ENCODE data around the gene ANKZF1. TPM values are rescaled to one million over a fixed set of nuclear protein-coding genes. Genes with fewer than 3 reads are reported as not detected.

Gene ANKZF1
- polyA plus RNA-seq, 5 donors, result 58.2 to 87.0 (median 64.9) TPM

DNA sequence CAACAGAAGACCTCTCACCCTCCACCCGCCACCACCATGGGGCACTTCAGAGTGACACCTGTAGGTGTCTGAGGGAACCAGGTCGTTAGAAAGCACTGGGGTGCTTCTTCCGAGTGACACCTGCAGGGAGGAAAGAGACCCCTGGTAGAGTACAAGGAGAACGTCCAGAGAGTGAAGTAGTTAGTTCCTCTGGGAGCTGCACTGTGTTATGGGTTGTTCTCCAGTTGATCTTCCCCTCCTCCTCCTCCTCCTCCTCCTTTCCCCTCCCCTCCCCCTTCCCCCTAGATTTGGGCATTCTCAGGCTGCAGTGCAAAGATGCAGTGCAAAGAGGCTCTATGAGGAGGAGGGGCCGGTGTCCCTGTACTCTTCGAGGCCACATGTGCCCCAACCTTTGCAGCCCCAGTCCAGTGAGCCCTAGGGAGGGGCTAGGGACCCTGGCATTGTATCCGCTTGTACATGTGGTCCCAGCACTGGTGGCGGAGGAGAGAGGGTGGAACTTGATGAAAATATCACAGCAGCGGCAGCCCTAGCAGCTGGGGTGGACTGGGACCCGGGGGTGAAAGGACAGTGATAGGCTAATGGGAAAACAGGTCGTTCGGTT lies 50.4 kb downstream of the ANKZF1 start:
- DNase-seq, result no peak

- DNase-seq, result no peak
Observed at GRCh38 chr2:219280651-219281050, 51.0 kb downstream of the ANKZF1 start.

GRCh38 chr2:219281588-219281987 lies 52.0 kb downstream of the ANKZF1 start:
- DNase-seq, result no peak

GRCh38 chr2:219282375-219282774 lies 52.8 kb downstream of the ANKZF1 start:
- DNase-seq, result no peak

- no peak for DNase-seq
Observed at GRCh38 chr2:219282943-219283581, 53.5 kb downstream of the ANKZF1 start.

DNA sequence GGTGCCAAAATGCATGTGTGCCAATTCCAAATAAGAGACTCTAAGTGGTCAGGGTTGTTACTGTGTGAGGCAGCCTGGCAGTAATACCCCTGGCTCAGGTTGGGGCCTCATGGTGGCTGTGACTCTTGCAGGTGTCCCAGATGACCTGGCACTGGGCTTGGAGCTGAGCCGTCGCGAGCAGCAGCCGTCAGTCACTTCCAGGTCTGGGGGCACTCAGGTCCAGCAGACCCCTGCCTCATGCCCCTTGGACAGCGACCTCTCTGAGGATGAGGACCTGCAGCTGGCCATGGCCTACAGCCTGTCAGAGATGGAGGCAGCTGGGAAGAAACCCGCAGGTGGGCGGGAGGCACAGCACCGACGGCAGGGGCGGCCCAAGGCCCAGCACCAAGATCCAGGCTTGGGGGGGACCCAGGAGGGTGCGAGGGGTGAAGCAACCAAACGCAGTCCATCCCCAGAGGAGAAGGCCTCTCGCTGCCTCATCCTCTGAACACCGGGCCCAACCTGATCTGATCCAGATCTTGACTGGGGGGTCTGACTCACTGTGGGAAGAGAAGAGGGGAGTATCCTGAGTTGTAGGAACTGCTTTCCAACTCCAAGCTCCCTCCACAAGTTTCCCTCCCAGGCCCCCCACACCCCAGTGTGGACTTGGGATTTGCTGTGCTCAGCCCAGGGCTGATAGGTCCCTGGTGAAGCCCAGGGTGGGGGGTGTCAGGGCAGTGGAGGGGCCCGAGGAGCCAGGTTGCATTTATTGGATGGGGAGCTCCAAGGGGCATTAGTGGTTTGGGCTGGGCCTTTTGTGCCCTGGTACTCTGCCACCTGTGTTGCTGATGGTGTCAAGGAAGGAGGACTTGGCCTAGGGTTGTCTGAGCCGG lies 55.1 kb downstream of the ANKZF1 start:
- no peak for DNase-seq

DNA sequence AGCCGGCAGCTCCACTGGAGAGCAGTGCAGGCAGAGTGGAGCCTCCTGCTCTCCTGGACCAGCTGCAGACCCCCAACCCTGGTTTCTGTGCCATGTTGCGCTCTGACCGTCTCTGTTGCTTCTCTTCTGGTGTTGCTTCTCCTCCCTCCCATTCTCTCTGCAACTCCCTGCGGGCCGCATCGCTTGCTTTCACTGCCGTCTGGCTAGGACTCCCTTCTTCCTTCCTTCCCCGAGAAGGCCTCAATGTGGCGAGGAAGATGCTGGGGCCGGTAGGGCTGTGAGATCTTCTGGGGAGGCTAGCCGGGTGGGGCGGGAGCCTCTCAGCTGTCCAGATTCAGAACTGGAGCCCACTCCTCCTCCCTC lies 55.7 kb downstream of the ANKZF1 start:
- no peak for DNase-seq

DNA sequence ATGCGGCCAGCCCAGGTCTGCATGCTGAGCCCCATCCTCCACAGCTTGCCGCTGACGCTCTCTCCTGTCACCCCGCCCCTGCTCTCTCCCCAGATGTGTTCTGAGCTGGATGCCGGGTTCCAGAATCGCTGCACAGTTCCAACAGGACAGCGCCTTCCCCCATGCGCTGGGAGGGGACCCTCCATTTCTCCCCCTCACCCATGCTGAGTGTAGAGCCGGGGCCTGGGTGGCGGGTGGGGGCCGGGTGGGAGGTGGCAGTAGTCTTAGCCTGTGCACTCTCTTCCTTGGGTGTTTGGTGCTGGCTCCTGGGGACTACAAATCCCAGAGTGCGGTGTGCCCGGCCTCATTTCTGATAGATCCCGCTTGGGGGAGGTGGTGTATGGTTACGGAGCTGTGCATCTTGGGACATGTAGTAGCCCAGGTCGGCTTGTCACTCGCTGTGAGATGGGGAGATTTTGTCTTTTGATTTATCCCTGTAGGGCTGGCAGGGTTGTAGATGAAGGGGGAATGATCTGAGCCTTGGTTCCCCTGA lies 56.4 kb downstream of the ANKZF1 start:
- DNase-seq, result no peak

Other genes with a start within 250 kb of the ANKZF1 start
- gene FEV, start 244.6 kb upstream of the ANKZF1 start, polyA plus RNA-seq (ENCODE audit: insufficient read depth in 1 of 5, insufficient read length in 5 of 5, low replicate concordance in 1 of 5), result not detected
- not detected for gene CRYBA2, start 236.4 kb upstream of the ANKZF1 start, polyA plus RNA-seq (ENCODE audit: insufficient read depth in 1 of 5, insufficient read length in 5 of 5, low replicate concordance in 1 of 5)
- gene CFAP65, start 188.3 kb upstream of the ANKZF1 start, polyA plus RNA-seq (ENCODE audit: insufficient read depth in 1 of 5, insufficient read length in 5 of 5, low replicate concordance in 1 of 5), result 1 to 10 TPM in 4 of 5 donors, under 1 TPM in 1; 0.60 to 4.5 (median 3.1) TPM
- 1 to 10 TPM; 1.2 to 3.7 (median 2.1) TPM for gene IHH, start 168.9 kb upstream of the ANKZF1 start, polyA plus RNA-seq (ENCODE audit: insufficient read depth in 1 of 5, insufficient read length in 5 of 5, low replicate concordance in 1 of 5)
- 10 to 100 TPM; 14.8 to 20.9 (median 17.5) TPM for gene NHEJ1, start 69.0 kb upstream of the ANKZF1 start, polyA plus RNA-seq (ENCODE audit: insufficient read depth in 1 of 5, insufficient read length in 5 of 5, low replicate concordance in 1 of 5)
- gene SLC23A3, start 59.8 kb upstream of the ANKZF1 start, polyA plus RNA-seq (ENCODE audit: insufficient read depth in 1 of 5, insufficient read length in 5 of 5, low replicate concordance in 1 of 5), result 1 to 10 TPM; 3.6 to 4.8 (median 3.9) TPM
- gene CNPPD1, start 52.9 kb upstream of the ANKZF1 start, polyA plus RNA-seq (ENCODE audit: insufficient read depth in 1 of 5, insufficient read length in 5 of 5, low replicate concordance in 1 of 5), result 10 to 100 TPM; 35.5 to 46.1 (median 38.5) TPM
- 10 to 100 TPM; 73.4 to 88.4 (median 80.1) TPM for gene RETREG2, start 51.5 kb upstream of the ANKZF1 start, polyA plus RNA-seq (ENCODE audit: insufficient read depth in 1 of 5, insufficient read length in 5 of 5, low replicate concordance in 1 of 5)
- gene ZFAND2B, start 23.0 kb upstream of the ANKZF1 start, polyA plus RNA-seq (ENCODE audit: insufficient read depth in 1 of 5, insufficient read length in 5 of 5, low replicate concordance in 1 of 5), result 10 to 100 TPM; 31.5 to 45.9 (median 35.8) TPM
- 10 to 100 TPM; 25.4 to 41.5 (median 30.1) TPM for gene ABCB6, start 10.8 kb upstream of the ANKZF1 start, polyA plus RNA-seq (ENCODE audit: insufficient read depth in 1 of 5, insufficient read length in 5 of 5, low replicate concordance in 1 of 5)
- 10 to 100 TPM; 38.7 to 44.8 (median 40.3) TPM for gene ATG9A, start 170 bp upstream of the ANKZF1 start, polyA plus RNA-seq (ENCODE audit: insufficient read depth in 1 of 5, insufficient read length in 5 of 5, low replicate concordance in 1 of 5)
- 10 to 100 TPM; 11.2 to 17.4 (median 15.2) TPM for gene GLB1L, start 15.6 kb downstream of the ANKZF1 start, polyA plus RNA-seq (ENCODE audit: insufficient read depth in 1 of 5, insufficient read length in 5 of 5, low replicate concordance in 1 of 5)
- gene STK16, start 15.7 kb downstream of the ANKZF1 start, polyA plus RNA-seq (ENCODE audit: insufficient read depth in 1 of 5, insufficient read length in 5 of 5, low replicate concordance in 1 of 5), result 10 to 100 TPM; 32.1 to 36.2 (median 35.2) TPM
- gene TUBA4B, start 23.4 kb downstream of the ANKZF1 start, polyA plus RNA-seq (ENCODE audit: insufficient read depth in 1 of 5, insufficient read length in 5 of 5, low replicate concordance in 1 of 5), result 1 to 10 TPM in 4 of 5 donors, under 1 TPM in 1; 0.34 to 5.7 (median 4.3) TPM
- gene TUBA4A, start 24.1 kb downstream of the ANKZF1 start, polyA plus RNA-seq (ENCODE audit: insufficient read depth in 1 of 5, insufficient read length in 5 of 5, low replicate concordance in 1 of 5), result 10 to 100 TPM; 24.7 to 51.2 (median 38.0) TPM
- 10 to 100 TPM; 56.5 to 81.6 (median 74.9) TPM for gene DNAJB2, start 49.6 kb downstream of the ANKZF1 start, polyA plus RNA-seq (ENCODE audit: insufficient read depth in 1 of 5, insufficient read length in 5 of 5, low replicate concordance in 1 of 5)
- gene PTPRN, start 79.6 kb downstream of the ANKZF1 start, polyA plus RNA-seq (ENCODE audit: insufficient read depth in 1 of 5, insufficient read length in 5 of 5, low replicate concordance in 1 of 5), result 1 to 10 TPM in 2 of 5 donors, under 1 TPM in 3; 0.30 to 1.2 (median 0.69) TPM
- not detected for gene RESP18, start 102.9 kb downstream of the ANKZF1 start, polyA plus RNA-seq (ENCODE audit: insufficient read depth in 1 of 5, insufficient read length in 5 of 5, low replicate concordance in 1 of 5)
- 10 to 100 TPM; 48.3 to 89.7 (median 71.3) TPM for gene DNPEP, start 158.1 kb downstream of the ANKZF1 start, polyA plus RNA-seq (ENCODE audit: insufficient read depth in 1 of 5, insufficient read length in 5 of 5, low replicate concordance in 1 of 5)
- 100 to 1,000 TPM in 1 of 5 donors, 10 to 100 TPM in 4; 10.2 to 190 (median 32.6) TPM for gene DES, start 188.6 kb downstream of the ANKZF1 start, polyA plus RNA-seq (ENCODE audit: insufficient read depth in 1 of 5, insufficient read length in 5 of 5, low replicate concordance in 1 of 5)
- gene SPEG, start 205.0 kb downstream of the ANKZF1 start, polyA plus RNA-seq (ENCODE audit: insufficient read depth in 1 of 5, insufficient read length in 5 of 5, low replicate concordance in 1 of 5), result 10 to 100 TPM; 18.1 to 35.5 (median 33.7) TPM

Measured in right lung (tissue), 5 donors.